WTC11 (cell line): ENCODE data around the gene FRMD4A. TPM values are rescaled to one million over a fixed set of nuclear protein-coding genes. Genes with fewer than 3 reads are reported as not detected.
A peak's percentile ranks its signal among the peaks of the same experiment; 100 is the strongest.

Experiments
- ATAC-seq: fragments of 200-7000 bp; cut with Tn5 transposase; 2 replicates; pipeline ENCODE4 v1.10.0; 2021; ENCODE audit warnings: mild to moderate bottlenecking, moderate library complexity
- CTCF ChIA-PET: fragments of 300-600 bp; sonication (Branson Sonifier 250); formaldehyde crosslinking; loops from one replicate; lab custom pipeline; 2021; ENCODE audit warnings: antibody characterized with exemption; lab: Charles Lee
- POLR2A ChIA-PET: fragments of 350-600 bp; sonication (Branson Sonifier 250); formaldehyde crosslinking; loops from one replicate; lab custom pipeline; 2021; ENCODE audit warnings: antibody characterized with exemption; lab: Charles Lee
- DNase-seq: peaks from one replicate; pipeline ENCODE4 v3.0.0; 2021; ENCODE audit warnings: low spot score
- H3K27ac Mint-ChIP-seq: 2 replicates; pipeline ENCODE4 v1.8.0; 2021; ENCODE audit warnings: mixed read lengths
- H3K27me3 Mint-ChIP-seq: 2 replicates; pipeline ENCODE4 v1.8.0; 2021; ENCODE audit warnings: low read depth, mild to moderate bottlenecking, moderate library complexity, mixed read lengths
- H3K36me3 Mint-ChIP-seq: 2 replicates; pipeline ENCODE4 v1.8.0; 2021; ENCODE audit warnings: mixed read lengths
- H3K4me1 Mint-ChIP-seq: 2 replicates; pipeline ENCODE4 v1.8.0; 2022; ENCODE audit warnings: mixed read lengths
- H3K4me3 Mint-ChIP-seq: 2 replicates; pipeline ENCODE4 v1.8.0; 2021; ENCODE audit warnings: mild to moderate bottlenecking, moderate library complexity, mixed read lengths
- H3K9me3 Mint-ChIP-seq: 2 replicates; pipeline ENCODE4 v1.8.0; 2021; ENCODE audit warnings: mixed read lengths
- ATF3 ChIP-seq: sonication (generic); formaldehyde crosslinking; conservative IDR thresholded peaks from 2 replicates; pipeline ENCODE4 v1.8.1; 2022; ENCODE audit warnings: mild to moderate bottlenecking, missing genetic modification reagents
- CTCF ChIP-seq: fragments of 200-600 bp; IDR thresholded peaks from 2 replicates; pipeline ENCODE4 v1.8.0; 2022; ENCODE audit warnings: antibody characterized with exemption
- E2F1 ChIP-seq: sonication (generic); formaldehyde crosslinking; IDR thresholded peaks from 2 replicates; pipeline ENCODE4 v1.8.0; 2022; ENCODE audit warnings: mild to moderate bottlenecking, missing genetic modification reagents
- EMX1 ChIP-seq: fragments of 250-450 bp; sonication (Bioruptor Pico); IDR thresholded peaks from 2 replicates; pipeline ENCODE4 v1.8.0; 2021; ENCODE audit warnings: mild to moderate bottlenecking
- ESRRA ChIP-seq: sonication (generic); formaldehyde crosslinking; IDR thresholded peaks from 2 replicates; pipeline ENCODE4 v1.8.1; 2022; ENCODE audit warnings: mild to moderate bottlenecking, missing genetic modification reagents, borderline replicate concordance
- GTF2I ChIP-seq: fragments of 250-450 bp; sonication (Bioruptor Pico); conservative IDR thresholded peaks from 2 replicates; pipeline ENCODE4 v1.4.0; 2021; ENCODE audit warnings: mild to moderate bottlenecking
- HMGA2 ChIP-seq: fragments of 250-450 bp; sonication (Bioruptor Pico); IDR thresholded peaks from 2 replicates; pipeline ENCODE4 v1.4.0; 2021; ENCODE audit warnings: mild to moderate bottlenecking, moderate library complexity
- JUN ChIP-seq: sonication (generic); formaldehyde crosslinking; IDR thresholded peaks from 2 replicates; pipeline ENCODE4 v1.8.0; 2023; ENCODE audit warnings: mild to moderate bottlenecking, missing genetic modification reagents
- MLX ChIP-seq: sonication (generic); formaldehyde crosslinking; IDR thresholded peaks from 2 replicates; pipeline ENCODE4 v1.8.1; 2023; ENCODE audit warnings: mild to moderate bottlenecking, missing genetic modification reagents, moderate library complexity
- NFATC4 ChIP-seq: fragments of 250-450 bp; sonication (Bioruptor Pico); IDR thresholded peaks from 2 replicates; pipeline ENCODE4 v1.9.0; 2021; ENCODE audit warnings: mild to moderate bottlenecking
- ZNF219 ChIP-seq: sonication (generic); formaldehyde crosslinking; IDR thresholded peaks from 2 replicates; pipeline ENCODE4 v1.8.0; 2023; ENCODE audit warnings: missing genetic modification reagents, mild to moderate bottlenecking, borderline replicate concordance
- ZNF263 ChIP-seq: sonication (generic); formaldehyde crosslinking; IDR thresholded peaks from 2 replicates; pipeline ENCODE4 v1.8.1; 2022; ENCODE audit warnings: low read depth, mild to moderate bottlenecking, moderate library complexity, missing genetic modification reagents
- ZNF423 ChIP-seq: fragments of 250-450 bp; sonication (Bioruptor Pico); IDR thresholded peaks from 2 replicates; pipeline ENCODE4 v2.1.2; 2022; ENCODE audit warnings: mild to moderate bottlenecking, moderate library complexity
- ZSCAN18 ChIP-seq: fragments of 250-450 bp; sonication (Bioruptor Pico); IDR thresholded peaks from 2 replicates; pipeline ENCODE4 v2.1.2; 2022; ENCODE audit warnings: mild to moderate bottlenecking, moderate library complexity
- total RNA-seq: library from RNA; stranded (reverse); gene quantifications from 3 replicates; pipeline ENCODE4 v1.2.3, GENCODE V29; 2021
- TF ChIP-seq, protein P1 (sequence below): sonication (generic); formaldehyde crosslinking; IDR thresholded peaks from 2 replicates; pipeline ENCODE4 v1.8.1; 2023; ENCODE audit warnings: mild to moderate bottlenecking, moderate library complexity, missing genetic modification reagents
- TF ChIP-seq, protein P2 (sequence below): sonication (generic); formaldehyde crosslinking; IDR thresholded peaks from 2 replicates; pipeline ENCODE4 v1.8.0; 2022; ENCODE audit warnings: missing genetic modification reagents

FRMD4A gene
- total RNA-seq, 1 experiment from 2014 or later: 35.5 TPM

GRCh38 chr10:13812804-13813203 lies 517.9 kb downstream of the FRMD4A start:
- CTCF ChIA-PET: interaction anchor here (0.9 to 1.4 kb wide), 3 partner anchors 11 to 19 kb away, joined by 3 to 5 read pairs (median 5); no protein-coding TSS in a partner anchor

DNA sequence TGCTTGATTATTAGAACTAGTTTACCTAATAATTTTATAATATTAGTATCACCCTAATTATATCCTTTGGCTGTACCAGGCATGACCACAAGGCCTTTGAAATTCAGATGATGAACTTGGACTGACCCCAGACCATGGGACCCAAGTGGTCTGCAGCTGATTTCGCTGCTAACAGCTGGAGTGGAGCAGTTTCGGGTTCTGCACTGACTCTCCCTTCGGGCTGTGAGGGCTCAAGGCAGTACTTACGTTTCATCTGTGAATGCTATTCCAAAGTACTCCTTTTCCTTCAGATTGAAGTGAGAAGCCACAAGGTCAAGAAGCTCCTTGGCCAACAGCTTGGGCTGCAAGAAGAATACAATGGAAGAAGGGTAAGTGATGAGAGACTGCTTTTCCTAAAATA lies 520.2 kb downstream of the FRMD4A start:
- no peak for DNase-seq
- Mint-ChIP-seq H3K27ac (no peak overlapping the region), H3K27me3 (no peaks in the 10 kb centered on the region), H3K4me1 (peaks cover 39% of the 10 kb centered on the region), H3K4me3 (no peak overlapping the region), H3K9me3 (peaks cover 6% of the 10 kb centered on the region), H3K36me3 (peaks cover 4% of the 10 kb centered on the region)
- ChIA-PET CTCF (no interaction called here), POLR2A (no interaction called here)
- ATAC-seq: no peak
- TF ChIP-seq CTCF (no peak), ZNF219 (CRISPR knock-in tag) (no peak), ATF3 (CRISPR knock-in tag) (no peak)
- TF ChIP-seq, protein P1, sequence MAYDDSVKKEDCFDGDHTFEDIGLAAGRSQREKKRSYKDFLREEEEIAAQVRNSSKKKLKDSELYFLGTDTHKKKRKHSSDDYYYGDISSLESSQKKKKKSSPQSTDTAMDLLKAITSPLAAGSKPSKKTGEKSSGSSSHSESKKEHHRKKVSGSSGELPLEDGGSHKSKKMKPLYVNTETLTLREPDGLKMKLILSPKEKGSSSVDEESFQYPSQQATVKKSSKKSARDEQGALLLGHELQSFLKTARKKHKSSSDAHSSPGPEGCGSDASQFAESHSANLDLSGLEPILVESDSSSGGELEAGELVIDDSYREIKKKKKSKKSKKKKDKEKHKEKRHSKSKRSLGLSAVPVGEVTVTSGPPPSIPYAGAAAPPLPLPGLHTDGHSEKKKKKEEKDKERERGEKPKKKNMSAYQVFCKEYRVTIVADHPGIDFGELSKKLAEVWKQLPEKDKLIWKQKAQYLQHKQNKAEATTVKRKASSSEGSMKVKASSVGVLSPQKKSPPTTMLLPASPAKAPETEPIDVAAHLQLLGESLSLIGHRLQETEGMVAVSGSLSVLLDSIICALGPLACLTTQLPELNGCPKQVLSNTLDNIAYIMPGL (CRISPR knock-in tag): no peak

More at GRCh38 chr10:13812804-13813203, 517.9 kb downstream of the FRMD4A start:
- peak; percentile 25; the same call in 1 of the 2 replicates for ATAC-seq
- Mint-ChIP-seq H3K27me3 (peaks cover 6% of the 10 kb centered on the region; the same call in 1 of the 2 replicates), H3K4me1 (peaks cover 39% of the 10 kb centered on the region), H3K9me3 (peaks cover 28% of the 10 kb centered on the region), H3K27ac (peak overlapping the region; percentile 33; the same call in 1 of the 2 replicates), H3K4me3 (no peak overlapping the region), H3K36me3 (peaks cover 26% of the 10 kb centered on the region)
- TF ChIP-seq NFATC4 (CRISPR knock-in tag) (no peak), ZNF263 (CRISPR knock-in tag) (no peak), E2F1 (no peak), MLX (no peak), ZSCAN18 (CRISPR knock-in tag) (no peak), JUN (CRISPR knock-in tag) (no peak), ZNF423 (CRISPR knock-in tag) (no peak), EMX1 (CRISPR knock-in tag) (no peak), GTF2I (CRISPR knock-in tag) (no peak), HMGA2 (CRISPR knock-in tag) (no peak), ESRRA (CRISPR knock-in tag) (no peak)
- TF ChIP-seq, protein P2, sequence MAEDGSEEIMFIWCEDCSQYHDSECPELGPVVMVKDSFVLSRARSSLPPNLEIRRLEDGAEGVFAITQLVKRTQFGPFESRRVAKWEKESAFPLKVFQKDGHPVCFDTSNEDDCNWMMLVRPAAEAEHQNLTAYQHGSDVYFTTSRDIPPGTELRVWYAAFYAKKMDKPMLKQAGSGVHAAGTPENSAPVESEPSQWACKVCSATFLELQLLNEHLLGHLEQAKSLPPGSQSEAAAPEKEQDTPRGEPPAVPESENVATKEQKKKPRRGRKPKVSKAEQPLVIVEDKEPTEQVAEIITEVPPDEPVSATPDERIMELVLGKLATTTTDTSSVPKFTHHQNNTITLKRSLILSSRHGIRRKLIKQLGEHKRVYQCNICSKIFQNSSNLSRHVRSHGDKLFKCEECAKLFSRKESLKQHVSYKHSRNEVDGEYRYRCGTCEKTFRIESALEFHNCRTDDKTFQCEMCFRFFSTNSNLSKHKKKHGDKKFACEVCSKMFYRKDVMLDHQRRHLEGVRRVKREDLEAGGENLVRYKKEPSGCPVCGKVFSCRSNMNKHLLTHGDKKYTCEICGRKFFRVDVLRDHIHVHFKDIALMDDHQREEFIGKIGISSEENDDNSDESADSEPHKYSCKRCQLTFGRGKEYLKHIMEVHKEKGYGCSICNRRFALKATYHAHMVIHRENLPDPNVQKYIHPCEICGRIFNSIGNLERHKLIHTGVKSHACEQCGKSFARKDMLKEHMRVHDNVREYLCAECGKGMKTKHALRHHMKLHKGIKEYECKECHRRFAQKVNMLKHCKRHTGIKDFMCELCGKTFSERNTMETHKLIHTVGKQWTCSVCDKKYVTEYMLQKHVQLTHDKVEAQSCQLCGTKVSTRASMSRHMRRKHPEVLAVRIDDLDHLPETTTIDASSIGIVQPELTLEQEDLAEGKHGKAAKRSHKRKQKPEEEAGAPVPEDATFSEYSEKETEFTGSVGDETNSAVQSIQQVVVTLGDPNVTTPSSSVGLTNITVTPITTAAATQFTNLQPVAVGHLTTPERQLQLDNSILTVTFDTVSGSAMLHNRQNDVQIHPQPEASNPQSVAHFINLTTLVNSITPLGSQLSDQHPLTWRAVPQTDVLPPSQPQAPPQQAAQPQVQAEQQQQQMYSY: no peak
- POLR2A ChIA-PET: interaction anchor here (0.6 kb wide), 1 partner anchor 484 kb away, joined by 3 read pairs; no protein-coding TSS in a partner anchor
- DNase-seq: no peak
